ENCODE results near the gene TULP1.

GRCh38 chr6:35474131-35474941 is 38.4 kb downstream of the TULP1 start:
- TF ChIP-seq CTCF (IDR thresholded peaks at IDR 0.05) (no peak), POLR2AphosphoS5 (IDR thresholded peaks at IDR 0.05) (no peak), POLR2A (IDR thresholded peaks at IDR 0.05) (no peak)

Measured in suprapubic skin (tissue), 4 donors.